GM19240 (cell line): Measurements from ENCODE around the gene TRIM52.
"Not testable (repeated sequence)": the region's sequence is repeated elsewhere in the genome, so short reads cannot be mapped to it uniquely, and the experiment has no call there.

Source experiments
- DNase-seq: peaks from one replicate; pipeline ENCODE4 v3.0.0; 2011; ENCODE audit warnings: low spot score; ENCODE audit not compliant: insufficient read length

TRIM52 gene

GRCh38 chr5:181260720-181261319, at the start of gene TRIM52:
TRIM52 (minus strand) TSS chr5:181261143; CDS start chr5:181260813, 330 bp downstream.
- peak; percentile 62 for DNase-seq

GRCh38 chr5:181287331-181287730, 26.4 kb upstream of the TRIM52 start:
- DNase-seq: not testable (repeated sequence)

GRCh38 chr5:181285962-181286705, 25.2 kb upstream of the TRIM52 start:
- not testable (repeated sequence) for DNase-seq

- DNase-seq: not testable (repeated sequence)
Observed at GRCh38 chr5:181283841-181284755, 23.2 kb upstream of the TRIM52 start.

GRCh38 chr5:181283347-181283746, 22.4 kb upstream of the TRIM52 start:
- no peak for DNase-seq

- DNase-seq: no peak
Observed at GRCh38 chr5:181282874-181283273, 21.9 kb upstream of the TRIM52 start.

- not testable (repeated sequence) for DNase-seq
Observed at GRCh38 chr5:181282415-181282814, 21.5 kb upstream of the TRIM52 start.

- DNase-seq: no peak
Observed at GRCh38 chr5:181281984-181282316, 21.0 kb upstream of the TRIM52 start.

- no peak for DNase-seq
Observed at GRCh38 chr5:181281077-181281983, 20.4 kb upstream of the TRIM52 start.

- DNase-seq: no peak
Observed at GRCh38 chr5:181280251-181280762, 19.4 kb upstream of the TRIM52 start.

- not testable (repeated sequence) for DNase-seq
Observed at GRCh38 chr5:181273433-181273744, 12.4 kb upstream of the TRIM52 start.

GRCh38 chr5:181271081-181271480, 10.1 kb upstream of the TRIM52 start:
- no peak for DNase-seq

GRCh38 chr5:181267907-181268306, 7.0 kb upstream of the TRIM52 start:
- not testable (repeated sequence) for DNase-seq

- DNase-seq: not testable (repeated sequence)
Observed at GRCh38 chr5:181267291-181267904, 6.5 kb upstream of the TRIM52 start.

GRCh38 chr5:181265092-181265671, 4.2 kb upstream of the TRIM52 start:
- DNase-seq: no peak

- DNase-seq: no peak
Observed at GRCh38 chr5:181263633-181264032, 2.7 kb upstream of the TRIM52 start.

GRCh38 chr5:181261320-181262049, 542 bp upstream of the TRIM52 start:
- DNase-seq: peak; percentile 39

- DNase-seq: no peak
Observed at GRCh38 chr5:181259974-181260719, 796 bp downstream of the TRIM52 start.

GRCh38 chr5:181259283-181259682, 1.7 kb downstream of the TRIM52 start:
- no peak for DNase-seq
